Measurements from ENCODE around the gene CGB7.

The CGB7 gene

DNA sequence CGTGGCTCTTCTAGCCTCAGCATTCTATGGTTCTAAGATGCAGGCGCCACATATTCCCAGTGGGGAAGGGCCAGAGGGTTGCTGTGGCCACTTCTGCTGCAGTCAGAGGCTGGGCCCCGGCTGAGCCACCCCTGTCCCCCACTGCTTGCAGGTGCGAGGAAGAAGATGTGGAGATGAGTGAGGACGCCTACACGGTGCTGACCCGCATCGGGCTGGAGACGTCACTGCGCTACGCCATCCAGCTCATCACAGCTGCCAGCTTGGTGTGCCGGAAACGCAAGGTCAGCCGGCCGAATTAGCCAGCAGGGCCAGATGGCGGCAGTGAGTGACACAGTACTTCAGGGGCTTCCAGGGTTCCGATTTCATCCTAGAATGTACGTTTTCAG is 42.7 kb downstream of the CGB7 start:
- no peak for DNase-seq

DNA sequence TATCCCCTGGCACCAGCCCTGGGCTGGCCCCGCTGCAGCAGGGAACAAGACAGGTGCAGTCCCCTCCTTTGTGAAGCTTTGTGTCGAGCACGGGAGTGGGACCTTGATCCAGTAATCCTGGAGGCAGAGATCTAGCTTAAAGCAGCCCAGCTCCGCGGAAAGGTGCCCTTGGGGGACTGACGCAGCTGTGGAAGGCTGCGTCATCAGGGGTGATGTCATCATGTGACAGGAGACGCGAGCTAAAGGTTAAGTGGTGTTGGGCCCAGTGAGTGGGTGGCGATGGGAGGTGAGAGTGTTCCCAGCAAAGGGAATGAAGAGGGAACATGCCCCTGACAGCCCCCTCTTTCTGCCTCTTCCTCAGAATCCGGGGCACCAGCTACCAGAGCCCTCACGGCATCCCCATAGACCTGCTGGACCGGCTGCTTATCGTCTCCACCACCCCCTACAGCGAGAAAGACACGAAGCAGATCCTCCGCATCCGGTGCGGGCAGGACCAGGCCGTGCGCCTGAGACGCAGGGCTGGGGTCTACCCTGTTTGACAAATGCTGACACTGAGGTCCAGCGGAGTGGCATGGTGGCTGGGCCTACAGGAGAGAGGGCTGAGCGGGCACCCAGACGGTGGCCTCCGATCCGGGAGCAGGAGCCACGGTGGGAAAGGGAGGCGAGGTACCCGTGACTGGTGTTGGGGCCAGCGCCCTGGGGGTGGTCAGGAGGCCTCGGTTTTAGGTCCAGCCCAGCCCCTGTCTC is 43.3 kb downstream of the CGB7 start:
- no peak for DNase-seq

DNA sequence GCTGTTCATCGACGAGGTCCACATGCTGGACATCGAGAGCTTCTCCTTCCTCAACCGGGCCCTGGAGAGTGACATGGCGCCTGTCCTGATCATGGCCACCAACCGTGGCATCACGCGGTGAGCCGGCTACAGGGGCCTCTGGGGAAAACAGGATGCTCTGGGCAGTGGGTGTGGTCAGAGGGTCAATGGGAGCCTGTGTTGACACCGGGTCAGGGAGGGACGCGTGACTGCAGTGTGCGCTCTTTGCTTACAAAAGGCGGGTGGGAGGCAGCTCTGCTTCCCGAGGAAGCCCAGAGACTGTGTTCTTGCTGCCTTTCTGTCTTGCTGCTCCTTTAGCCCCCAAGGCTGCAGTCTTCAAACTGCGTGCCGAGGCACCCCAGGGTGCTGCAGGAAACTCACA is 46.4 kb downstream of the CGB7 start:
- no peak for DNase-seq

DNA sequence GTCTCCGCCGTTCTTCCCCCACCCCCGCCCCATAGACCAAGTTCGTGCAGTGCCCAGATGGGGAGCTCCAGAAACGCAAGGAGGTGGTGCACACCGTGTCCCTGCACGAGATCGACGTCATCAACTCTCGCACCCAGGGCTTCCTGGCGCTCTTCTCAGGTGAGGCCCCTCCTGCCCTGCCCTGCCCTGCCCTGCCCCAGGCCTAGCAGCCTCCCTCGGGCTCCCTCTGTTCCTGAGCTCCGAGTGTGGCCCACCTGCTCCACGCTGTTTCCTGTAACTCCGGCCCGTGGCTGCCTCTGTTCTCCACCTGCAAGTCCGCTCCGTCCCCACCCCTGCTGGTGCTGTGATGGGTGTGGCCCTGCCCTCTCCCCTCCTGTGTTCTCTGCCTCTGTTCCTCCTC is 47.1 kb downstream of the CGB7 start:
- no peak for DNase-seq

DNA sequence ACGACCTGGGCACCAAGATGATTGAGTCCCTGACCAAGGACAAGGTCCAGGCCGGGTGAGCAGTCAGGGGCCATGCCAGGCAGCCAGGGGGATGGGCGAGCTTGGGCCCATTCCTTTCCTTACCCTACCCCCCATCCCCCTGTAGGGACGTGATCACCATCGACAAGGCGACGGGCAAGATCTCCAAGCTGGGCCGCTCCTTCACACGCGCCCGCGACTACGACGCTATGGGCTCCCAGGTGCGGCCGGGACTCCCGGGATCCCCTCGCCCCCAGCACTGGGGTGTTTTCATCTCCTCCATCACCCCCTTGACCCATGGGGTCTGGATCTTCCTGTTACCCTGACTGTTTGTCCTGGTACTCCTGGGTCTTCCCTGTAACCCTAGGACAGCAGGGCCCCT is 47.7 kb downstream of the CGB7 start:
- DNase-seq: no peak

DNA sequence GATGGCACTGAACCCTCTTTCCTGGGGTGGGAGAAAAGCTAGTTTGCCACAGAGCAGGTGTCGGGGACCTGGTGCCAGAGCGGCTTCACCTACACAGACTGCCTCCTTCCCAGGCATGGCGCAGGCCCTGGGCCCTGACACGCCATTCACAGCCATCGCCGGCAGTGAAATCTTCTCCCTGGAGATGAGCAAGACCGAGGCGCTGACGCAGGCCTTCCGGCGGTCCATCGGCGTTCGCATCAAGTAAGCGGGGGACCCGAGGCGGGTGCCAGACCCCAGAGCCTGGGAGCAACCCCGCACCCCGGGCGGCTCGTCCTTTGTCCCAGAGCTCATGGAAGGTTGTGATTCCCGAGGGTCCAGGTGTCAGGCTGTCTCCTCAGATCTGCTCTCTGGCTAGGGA is 50.6 kb downstream of the CGB7 start:
- DNase-seq: no peak

DNA sequence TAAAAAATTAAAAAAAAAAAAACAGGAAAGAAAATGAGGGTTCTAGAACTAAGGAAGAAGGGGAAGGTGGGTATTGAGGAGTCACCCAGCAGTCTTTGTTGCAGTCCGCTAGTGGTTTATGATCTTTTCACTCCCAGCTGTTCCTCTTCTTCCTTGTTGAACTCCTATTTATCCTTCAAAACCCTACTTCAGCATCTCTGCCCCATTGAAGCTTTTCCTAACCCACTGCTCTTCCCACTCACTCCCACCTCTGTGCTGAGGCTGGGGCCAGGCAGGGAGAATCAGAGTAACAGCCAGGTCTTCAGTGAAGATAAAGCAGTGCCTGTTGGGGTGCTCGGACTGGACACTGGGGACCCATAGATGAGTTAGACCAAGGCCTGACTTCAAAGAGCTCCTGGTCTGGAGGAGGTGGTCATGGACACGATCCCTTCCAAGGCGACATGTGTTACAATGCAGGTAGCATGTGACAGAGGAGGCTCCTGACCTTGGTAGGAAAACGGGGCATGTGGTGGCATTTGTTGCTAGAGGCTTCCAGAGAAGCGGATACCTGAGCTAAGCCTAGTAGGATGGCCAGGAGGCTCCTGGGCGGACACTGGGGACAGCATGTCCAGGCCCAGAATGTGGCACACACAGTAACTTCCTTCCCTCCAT is 52.5 kb downstream of the CGB7 start:
- no peak for DNase-seq
